Measurements from ENCODE around the gene ZNF479.

GRCh38 chr7:57182031-57182430 is 49.8 kb upstream of the ZNF479 start:
- TF ChIP-seq CTCF (IDR thresholded peaks at IDR 0.05): no peak
- no peak for TF ChIP-seq POLR2A (IDR thresholded peaks at IDR 0.05)

Data from prostate gland (tissue), 2 donors.